ENCODE measurements around the gene XPO4.
A peak's percentile ranks its signal among the peaks of the same experiment; 100 is the strongest.
"Not testable (repeated sequence)": the region's sequence is repeated elsewhere in the genome, so short reads cannot be mapped to it uniquely, and the experiment has no call there.

XPO4 gene

DNA sequence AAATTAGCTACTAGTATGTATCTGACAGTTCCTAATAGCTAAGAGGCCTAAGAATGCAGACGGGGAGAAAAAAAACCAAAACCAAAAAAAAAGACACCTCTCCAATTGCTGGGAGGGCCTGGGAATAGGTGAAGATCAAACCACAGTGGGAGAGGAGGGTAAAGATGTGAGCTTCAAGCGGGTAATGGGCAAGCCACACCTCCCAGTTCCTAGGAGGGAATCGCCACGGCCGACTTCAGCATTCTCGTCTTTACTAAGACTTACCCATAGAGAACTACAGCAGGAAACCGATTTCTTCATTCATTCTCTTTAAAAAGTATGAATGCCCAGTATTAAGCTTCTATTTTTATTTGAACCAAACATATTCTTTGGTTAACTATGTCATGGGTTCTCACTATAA, 123.1 kb downstream of the XPO4 start:
- DNase-seq, result no peak

DNA sequence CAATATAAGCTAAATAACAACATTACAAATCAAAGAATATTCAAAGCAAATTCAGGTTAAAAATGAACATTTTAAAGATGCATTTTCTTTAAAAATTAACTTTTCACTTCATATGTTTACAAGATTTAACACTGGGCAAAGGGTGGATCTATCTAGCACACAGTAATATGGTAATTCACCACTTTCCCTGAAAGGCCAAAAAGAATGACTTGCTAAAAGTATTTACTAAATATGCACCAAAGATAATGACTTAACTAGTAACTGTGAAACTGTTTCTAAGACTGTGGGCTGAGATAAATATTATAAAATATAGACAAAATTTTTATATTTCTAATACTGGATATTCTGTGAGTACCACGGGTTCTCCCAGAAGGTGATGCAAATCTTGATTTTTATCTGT, 124.2 kb downstream of the XPO4 start:
- no peak for DNase-seq

DNA sequence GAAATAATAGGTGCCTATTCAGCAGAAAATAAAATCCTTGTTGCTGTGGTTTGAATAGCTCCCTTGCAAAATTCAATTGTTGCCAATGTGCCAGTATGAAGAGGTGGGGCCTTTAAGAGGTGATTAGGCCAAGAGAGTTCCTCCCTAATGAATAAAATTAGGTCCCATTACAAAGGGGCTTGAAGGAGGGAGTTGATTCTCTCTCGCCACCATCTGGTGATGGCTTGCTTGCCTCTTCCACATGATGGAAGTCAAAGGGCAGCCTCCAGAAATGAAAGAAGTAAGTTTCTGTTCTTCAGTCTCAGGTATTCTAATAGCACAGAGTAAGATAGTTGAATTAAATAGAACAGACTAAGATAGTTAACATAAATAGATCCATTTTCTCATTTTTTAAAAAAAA, 125.8 kb downstream of the XPO4 start:
- DNase-seq, result no peak

DNA sequence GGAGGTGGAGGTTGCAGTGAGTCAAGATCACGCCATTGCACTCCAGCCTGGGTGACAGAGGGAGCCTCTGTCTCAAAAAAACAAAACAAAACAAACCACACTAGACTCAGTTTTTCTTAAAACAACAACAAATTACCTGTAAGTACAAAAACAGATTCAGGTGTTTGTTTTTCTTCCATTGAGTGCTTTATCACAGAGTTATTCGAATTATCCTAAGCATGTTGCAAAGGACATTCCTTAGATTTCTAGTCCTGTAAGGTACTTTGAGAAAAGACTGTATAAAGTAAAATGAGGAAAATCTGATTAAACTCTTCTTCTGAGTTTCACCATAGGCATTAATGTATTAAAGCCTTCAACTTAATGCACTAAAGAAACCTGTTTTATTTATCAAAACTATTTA, 126.6 kb downstream of the XPO4 start:
- no peak for DNase-seq

DNA sequence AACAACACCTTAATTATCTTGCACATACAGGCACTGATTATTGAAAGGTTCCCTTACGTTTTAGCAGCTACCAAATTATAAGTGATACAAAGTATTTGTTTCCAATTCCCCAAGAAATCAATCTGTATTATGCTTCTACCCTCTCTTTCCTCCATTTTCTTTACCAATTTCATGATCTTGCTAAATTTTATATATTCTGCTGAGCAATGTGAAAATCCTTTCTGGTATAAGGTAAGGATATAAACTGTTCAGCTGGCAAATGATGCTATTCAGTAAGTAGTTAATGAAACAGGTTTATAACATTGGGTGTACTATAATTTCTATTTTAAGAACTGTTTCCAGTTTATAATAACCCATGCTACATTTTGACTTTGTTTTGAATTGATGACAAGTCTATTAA, 127.8 kb downstream of the XPO4 start:
- DNase-seq, result no peak

DNA sequence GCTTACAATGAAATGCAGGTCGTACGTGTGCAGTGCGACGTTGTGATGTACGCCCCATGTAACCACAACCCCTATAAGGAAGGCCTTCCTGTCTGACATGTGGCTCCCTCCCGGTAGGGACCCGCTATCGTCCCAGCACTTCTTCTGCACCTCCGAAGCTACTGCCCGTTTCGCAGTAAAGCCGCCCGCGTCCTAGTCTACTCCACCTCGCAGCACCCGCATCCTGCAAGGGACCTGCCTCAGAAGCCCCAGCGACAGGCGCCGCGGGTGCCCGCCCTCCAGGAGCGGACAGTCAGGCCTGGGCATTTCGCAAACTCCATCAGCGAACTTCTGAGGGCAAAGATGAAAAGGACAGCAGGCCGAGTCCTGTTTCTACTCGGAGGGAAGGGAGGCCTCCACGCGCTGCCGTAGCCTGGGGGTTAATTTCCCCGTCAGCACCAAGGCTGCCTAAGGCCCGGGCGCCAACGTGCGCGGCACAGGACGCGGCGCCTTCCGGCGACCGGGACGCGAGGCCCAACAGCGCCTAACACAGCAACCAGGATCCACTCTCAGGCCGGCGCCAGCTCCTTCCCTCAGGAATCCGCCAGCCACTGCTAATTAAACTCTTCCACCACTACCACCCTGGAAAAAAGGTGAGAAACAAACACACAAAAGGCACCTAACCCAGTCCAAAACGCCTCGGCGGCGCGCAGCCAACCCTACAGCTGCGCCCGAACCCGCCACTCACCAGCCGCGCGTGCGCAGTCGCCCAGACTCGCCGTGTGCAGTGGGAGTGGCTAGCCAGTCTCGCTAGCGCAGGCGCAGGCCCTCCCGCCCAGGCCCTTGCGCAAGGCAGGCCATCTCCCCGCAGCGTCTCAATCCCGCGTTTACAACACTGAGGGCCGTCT, 129.1 kb downstream of the XPO4 start, which contains the start of gene EEF1AKMT1:
EEF1AKMT1 (minus strand) TSS at position 768 of the 887 bp plus-strand sequence. CDS start 16,363 bp downstream, outside the sequence.
- peak; percentile 96 for DNase-seq

DNA sequence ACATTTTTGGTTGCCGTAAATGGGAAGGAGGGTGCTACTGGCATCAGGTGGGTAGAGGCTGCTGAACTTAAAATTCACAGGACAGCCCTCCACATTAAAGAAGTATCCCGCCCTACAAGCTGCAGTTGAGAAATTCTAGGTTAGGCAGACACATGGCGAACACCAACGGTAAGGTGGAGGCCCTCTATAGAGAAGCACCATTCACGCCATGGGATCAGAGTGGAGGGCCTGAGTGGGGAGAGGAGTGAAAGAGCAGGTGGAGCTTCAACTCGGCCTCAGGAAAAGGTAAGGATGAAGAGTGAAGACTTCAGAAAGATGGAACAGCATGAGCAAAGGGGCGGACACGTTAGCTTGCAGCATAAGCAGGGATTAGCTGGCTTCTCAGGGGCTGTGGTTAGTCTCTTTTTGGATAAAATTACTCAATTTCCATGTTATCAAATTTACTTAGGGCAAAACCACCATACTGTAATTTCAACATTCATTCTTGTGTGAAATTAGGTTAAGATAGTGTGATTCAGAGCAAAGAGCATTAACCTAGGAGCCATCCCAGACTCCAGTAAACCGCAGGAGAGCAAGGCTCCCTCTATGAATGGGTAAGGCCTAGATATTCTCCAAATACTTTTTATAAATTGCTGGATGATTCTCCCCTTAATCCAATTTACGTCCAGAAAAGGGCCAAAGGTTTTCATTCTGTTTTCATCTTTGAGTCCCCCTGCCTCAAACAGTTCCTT, 130.0 kb downstream of the XPO4 start:
- no peak for DNase-seq

DNA sequence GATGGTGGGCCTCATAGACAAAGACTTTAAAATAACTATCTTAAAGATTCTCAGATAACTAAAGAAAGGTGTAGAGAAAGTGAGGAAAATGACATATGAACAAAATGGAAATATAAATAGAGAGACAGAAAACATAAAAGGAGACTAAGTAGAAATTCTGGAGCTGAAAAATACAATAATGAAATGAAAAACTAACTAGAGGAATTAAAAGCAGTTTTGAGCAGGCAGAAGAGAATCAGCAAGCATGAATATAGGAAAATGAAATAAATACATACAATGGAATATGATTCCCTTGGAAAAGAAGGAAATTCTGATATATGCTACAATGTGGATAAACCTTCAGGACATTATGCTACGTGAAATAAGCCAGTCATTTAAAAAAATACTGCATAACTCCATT, 132.7 kb downstream of the XPO4 start:
- no peak for DNase-seq

DNA sequence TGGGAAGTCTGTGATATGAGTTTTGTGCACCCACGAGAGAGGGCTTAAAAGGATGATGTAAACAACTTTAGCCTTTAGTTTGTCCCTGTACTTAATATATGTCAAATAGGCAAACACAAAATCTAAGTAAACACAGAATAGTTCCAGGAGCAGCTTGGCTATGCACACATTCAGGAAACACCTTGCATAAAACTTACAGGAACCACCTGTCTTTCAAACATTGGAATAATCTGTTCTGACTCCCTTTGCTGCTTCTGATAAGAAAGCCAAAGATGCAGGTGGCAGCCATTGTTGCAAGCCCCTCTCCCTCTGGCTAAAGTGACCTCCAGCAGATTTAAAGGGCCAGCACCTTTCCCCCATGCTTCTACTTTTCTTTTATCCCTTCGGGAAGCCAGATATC, 133.5 kb downstream of the XPO4 start:
- no peak for DNase-seq

DNA sequence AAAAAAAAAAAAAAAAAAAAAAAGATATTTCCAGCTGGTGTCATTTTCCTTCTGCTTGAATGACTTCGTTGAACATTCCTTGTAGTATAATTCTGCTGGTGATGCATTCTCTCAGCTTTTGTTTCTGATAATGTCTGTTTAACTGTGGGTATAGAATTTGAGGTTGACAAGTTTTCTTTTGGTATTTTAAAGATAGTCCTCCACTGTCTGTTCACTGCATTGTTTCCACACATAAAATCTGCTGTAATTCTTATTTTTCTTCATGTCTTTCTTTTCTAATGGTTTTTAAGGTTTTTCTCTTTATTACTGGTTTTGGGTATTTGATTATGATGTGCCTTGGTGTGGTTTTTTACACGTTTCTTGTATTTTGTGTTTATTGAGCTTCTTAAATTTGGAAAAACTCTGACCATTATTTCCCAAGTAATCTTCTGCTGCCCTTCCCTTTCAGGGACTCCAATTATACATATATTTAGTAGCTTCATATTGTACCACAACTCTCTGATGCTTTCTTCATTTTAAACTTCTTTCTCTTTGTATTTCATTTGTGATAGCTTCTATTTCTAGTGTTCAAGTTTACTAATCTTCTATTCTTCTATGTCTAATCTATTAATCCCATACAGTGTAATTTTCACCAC, 135.1 kb downstream of the XPO4 start:
- no peak for DNase-seq

DNA sequence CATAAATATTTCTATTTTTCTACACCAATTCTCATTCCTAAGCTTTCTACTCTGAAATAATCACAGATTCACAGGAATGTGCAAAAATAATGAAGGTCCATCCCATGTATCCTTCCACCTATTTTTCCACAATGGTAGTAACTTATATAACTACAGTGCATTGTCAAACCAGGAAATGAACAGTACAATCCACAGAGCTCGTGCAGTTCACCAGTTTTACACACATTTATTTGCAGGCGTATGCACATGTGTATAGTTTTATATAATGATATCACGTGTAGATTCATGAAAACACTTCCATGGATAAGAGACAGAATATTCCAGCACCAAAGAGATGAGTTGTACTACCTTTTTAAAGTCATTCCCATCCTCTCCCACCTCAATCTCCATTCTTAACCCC, 141.7 kb downstream of the XPO4 start:
- DNase-seq, result no peak

DNA sequence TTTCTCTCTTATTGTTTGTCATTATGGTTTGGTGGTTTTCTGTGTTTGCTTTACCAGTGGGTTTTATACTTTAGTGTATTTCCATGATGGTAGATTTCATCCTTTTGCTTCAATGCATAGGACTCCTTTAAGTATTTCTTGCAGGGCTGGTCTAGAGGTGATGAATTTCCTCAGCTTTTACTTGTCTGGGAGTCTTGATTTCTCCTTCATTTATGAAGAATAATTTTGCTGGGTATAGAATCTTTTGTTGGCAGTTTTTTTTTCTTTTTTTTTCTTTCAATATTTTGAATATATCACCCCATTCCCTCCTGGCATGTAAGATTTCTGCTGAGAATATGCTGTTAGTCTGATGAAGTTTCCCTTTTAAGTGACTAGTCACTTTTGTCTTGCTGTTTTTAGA, 148.5 kb downstream of the XPO4 start:
- no peak for DNase-seq

DNA sequence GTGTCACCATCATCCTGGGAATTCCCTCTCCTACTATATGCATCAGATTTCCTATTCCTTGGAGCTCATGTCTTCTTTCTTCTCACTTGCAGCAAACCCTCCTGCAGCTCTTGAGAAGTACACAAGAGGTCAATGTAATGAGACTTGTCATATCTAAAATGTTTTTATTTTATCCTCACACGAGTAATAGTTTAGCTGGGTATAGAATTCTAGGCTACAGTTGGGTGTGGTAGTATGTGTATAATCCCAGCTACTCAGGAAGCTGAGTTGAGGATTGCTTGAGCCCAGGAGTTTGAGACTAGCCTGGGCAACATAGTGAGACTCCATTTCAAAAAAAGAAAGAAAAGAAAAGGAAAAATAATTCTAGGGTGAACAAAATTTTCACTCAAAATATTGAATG, 153.2 kb downstream of the XPO4 start:
- no peak for DNase-seq

DNA sequence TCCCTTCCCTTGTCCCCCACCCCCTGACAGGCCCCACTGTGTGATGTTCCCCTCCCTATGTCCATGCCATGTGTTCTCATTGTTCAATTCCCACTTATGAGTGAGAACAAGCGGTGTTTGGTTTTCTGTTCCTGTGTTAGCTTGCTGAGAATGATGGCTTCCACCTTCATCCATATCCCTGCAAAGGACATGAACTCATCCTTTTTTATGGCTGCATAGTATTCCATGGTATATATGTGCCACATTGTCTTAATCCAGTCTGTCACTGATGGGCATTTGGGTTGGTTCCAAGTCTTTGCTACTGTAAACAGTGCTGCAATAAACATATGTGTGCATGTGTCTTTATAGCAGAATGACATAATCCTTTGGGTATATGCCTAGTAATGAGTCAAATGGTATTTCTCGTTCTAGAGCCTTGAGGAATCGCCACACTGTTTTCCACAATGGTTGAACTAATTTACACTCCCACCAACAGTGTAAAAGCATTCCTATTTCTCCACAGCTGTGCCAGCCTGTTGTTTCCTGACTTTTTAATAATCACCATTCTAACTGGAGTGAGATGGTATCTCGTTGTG, 158.6 kb downstream of the XPO4 start:
- not testable (repeated sequence) for DNase-seq

DNA sequence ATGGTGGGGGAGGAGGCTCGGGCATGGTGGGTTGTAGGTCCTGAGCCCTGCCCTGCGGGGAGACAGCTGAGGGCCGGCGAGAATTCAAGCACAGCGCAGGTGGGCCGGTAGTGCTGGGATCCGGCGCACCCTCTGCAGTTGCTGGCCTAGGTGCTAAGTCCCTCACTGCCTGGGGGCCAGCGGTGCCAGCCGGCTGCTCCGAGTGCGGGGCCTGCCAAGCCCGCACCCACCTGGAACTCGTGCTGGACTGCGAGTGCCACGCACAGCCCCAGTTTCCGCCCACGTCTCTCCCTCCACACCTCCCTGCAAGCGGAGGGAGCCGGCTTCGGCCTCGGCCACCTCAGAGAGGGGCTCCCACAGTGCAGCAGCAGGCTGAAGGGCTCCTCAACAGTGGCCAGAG, 162.5 kb downstream of the XPO4 start:
- DNase-seq, result no peak

DNA sequence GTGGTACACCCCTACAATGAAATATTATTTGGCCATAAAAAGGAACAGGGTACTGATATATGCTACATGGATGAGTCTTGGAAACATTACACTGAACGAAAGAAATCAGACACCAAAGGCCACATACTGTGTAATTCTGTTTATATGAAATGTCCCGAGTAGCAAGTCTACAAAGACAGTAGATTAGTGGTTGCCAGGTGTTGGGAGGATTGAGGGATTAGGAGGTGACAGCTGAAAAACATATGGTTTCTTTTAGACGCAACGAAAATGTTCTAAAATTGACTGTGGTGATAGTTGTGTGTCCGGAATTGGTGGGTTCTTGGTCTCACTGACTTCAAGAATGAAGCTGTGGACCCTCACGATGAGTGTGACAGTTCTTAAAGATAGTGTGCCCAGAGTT, 163.9 kb downstream of the XPO4 start:
- DNase-seq, result no peak

DNA sequence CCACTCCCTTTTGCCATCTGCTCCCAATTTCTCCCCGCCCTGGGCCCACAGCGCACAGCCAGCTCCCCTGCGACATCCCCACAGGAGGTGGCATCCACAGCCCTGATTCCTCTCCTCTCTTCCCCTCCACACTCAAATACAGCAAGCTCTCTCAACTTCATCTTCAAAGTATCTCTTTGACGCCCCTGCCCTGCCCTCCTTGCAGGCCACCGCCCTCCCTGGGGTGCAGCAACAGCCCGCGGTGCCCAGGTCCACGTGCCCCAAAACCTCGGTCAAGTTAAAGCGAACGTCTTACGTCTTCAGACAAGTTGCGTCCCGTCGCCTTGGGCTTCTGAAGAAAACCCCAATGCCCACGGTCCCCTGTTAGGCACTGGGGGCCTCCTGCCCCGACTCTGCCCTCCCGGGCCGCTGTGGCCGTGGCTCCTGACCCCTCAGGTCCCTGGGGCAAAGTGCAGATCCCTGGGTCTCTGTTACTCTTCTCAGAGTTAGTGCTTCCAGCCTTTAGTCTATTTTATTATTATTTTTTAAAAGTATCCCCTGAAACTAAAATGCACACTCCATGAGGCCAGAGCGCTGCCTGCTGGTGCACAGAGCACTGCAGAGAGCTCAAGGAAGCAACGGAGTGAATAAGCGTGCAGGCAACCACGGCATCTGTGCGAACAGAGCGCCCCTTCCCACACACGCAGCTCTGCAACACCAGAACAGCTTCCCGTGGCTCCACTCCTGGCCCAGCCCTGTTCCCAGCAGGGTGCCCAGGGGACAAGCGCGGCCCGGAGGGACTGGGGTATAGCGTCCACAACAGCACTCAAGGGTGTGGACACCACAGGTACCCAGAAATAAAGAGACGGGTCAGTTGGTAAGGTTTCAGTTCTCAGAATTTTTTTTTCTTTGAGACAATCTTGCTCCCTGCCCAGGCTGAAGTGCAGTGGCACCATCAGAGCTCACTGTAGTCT, 172.6 kb downstream of the XPO4 start:
- no peak for DNase-seq

DNA sequence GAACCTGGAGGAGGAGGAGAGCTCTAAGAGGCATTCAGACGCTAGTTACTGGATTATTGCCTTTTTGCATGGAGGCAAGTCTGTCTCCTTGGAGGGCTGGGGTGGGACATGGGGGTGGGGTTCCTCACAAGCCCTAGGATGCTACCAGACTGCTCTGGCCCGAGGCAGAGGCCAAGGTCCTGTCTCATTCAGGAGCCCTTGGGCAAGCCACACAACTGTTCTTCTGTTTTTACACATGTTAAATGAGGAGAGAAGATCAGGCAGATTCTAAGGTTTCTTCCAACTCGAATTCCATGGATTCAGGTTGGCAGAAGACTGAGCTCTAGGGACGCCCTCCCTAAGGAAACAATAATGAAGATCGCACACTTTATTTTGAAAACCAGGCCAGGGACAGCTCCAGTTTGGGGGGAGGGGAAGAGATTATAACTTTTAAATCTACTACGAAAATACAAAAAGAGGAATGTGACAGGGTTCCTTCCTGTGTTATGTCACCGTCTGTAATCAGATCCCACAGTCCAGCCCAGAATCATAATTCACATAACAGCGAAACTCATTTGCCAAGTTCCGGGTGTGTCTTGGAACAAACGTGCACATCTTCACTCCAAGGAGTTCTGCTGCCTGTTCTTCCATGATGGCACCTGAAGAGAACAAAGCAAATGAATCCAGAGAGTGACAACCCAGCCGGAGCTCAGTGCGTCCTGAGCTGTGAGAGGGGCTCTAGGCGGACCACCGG, 173.8 kb downstream of the XPO4 start:
- no peak for DNase-seq

DNA sequence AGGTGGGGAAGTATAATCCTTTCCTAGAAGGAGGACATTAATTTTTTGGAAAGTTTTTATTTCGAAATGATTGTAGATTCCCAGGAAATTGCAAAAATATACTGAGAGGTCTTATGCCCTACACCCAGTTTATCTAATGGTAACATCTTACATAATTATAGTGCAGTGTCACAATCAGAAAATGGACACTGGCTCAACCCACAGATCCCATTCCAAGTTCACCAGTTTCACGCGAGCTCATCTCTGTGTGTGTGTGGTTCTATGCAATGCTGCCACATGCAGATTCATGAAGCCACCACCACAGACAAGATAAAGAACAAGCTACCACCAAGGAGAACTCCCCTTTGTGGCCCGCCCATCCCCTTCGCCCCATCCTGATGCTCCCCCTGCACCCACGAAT, 174.7 kb downstream of the XPO4 start:
- no peak for DNase-seq
